Bronchial epithelial cell (primary cell): Measurements from ENCODE around the gene GPX4. TPM values are rescaled to one million over a fixed set of nuclear protein-coding genes. Genes with fewer than 3 reads are reported as not detected.

Experiments used
- DNase-seq: peaks from one replicate; pipeline ENCODE4 v3.0.0-alpha.2; 2010; ENCODE audit warnings: low read depth
- FAIRE-seq: peaks from 2 replicates; lab custom pipeline; 2011; peaks lifted over from hg19 to GRCh38; lab: Jason Lieb, UNC
- H3K27me3 ChIP-seq: 2 replicates; pipeline ENCODE4 v1.5.1; 2011; ENCODE audit warnings: low read length; ENCODE audit not compliant: control insufficient read depth, insufficient read depth
- H3K36me3 ChIP-seq: 2 replicates; pipeline ENCODE4 v1.5.1; 2011; ENCODE audit warnings: low read length; ENCODE audit not compliant: control insufficient read depth, insufficient read depth
- H3K4me3 ChIP-seq: 2 replicates; pipeline ENCODE4 v1.5.1; 2011; ENCODE audit warnings: mild to moderate bottlenecking, low read depth, low read length, control low read depth
- total RNA-seq: library from RNA; depleted of rRNA; stranded (reverse); fragments of >200 nt; gene quantifications from 2 replicates; pipeline ENCODE4 v1.2.1, GENCODE V29; 2014
- TF ChIP-seq, protein P1 (sequence below): IDR thresholded peaks from 2 replicates; pipeline ENCODE4 v1.5.1; 2011; ENCODE audit warnings: mild to moderate bottlenecking, moderate library complexity, low read length, control low read depth, inconsistent platforms; ENCODE audit not compliant: insufficient read depth, severe bottlenecking

Gene GPX4
- total RNA-seq, 1 donor from 2014 or later: 291 TPM

DNA sequence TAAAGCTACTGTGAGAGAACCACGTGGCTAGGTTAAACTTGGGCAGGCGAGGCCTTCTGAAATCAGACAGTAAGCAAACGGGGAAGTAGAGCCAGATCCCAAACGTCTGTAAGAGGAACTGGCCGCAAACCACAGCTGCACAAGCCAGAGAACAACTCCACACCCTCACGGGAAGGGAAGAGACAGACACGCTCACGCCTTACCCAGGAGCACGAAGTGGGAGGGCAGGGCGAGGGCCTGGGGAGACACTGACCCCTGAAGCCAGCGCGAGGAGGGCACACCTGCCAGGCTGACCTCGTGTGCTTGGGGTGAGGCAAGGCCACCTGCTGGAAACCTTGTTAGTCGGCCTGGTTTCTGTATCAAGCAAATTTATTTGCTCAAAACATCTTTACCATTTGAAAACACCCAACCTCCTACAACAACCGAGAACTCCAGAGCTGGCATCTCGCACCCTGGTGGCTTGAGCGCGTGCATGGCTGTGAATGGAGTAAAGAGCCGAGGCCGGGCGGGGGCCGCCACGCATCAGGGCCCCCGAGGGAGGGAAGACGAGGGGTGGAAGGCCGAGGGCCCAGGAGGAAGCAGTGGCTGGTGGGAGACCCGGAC lies 15.9 kb upstream of the GPX4 start:
- FAIRE-seq: peak; percentile 7

DNA sequence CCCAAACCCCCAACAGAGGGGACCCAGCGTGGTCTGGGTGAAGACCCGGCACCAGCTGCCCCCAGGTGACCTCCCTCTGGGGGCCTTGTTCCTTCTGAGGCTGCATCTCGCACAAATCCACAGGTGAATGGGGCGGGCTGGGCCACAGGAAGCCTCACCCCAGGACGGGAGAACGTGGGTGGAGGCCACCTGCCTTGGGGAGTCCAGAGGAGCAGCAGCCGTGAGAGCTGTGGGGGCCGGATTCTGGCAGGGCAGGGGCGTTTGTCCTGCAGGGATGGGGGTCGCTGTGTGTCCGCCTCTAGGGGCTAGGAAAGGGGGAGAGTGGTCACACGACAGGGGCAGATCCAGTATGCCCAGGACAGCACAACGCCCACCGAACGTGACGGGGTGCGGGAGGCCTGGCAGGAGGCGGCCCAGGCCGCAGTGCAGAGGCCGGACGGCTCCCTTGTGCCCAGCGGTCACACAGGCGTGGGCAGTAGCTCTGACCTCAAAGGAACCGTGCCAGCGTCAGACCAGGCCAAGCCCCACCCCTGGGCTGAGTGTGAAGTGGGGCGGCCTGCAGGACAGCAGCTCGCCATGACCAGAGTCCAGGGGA lies 15.3 kb upstream of the GPX4 start:
- TF ChIP-seq, protein P1, sequence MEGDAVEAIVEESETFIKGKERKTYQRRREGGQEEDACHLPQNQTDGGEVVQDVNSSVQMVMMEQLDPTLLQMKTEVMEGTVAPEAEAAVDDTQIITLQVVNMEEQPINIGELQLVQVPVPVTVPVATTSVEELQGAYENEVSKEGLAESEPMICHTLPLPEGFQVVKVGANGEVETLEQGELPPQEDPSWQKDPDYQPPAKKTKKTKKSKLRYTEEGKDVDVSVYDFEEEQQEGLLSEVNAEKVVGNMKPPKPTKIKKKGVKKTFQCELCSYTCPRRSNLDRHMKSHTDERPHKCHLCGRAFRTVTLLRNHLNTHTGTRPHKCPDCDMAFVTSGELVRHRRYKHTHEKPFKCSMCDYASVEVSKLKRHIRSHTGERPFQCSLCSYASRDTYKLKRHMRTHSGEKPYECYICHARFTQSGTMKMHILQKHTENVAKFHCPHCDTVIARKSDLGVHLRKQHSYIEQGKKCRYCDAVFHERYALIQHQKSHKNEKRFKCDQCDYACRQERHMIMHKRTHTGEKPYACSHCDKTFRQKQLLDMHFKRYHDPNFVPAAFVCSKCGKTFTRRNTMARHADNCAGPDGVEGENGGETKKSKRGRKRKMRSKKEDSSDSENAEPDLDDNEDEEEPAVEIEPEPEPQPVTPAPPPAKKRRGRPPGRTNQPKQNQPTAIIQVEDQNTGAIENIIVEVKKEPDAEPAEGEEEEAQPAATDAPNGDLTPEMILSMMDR: no peak
- FAIRE-seq: no peak
- Histone ChIP-seq H3K27me3 (no peaks in the 10 kb centered on the region), H3K4me3 (no peak overlapping the region), H3K36me3 (peaks cover 16% of the 10 kb centered on the region)
- DNase-seq: no peak

More for the DNA sequence above, 15.9 kb upstream of the GPX4 start:
- no peak for DNase-seq
- TF ChIP-seq, protein P1: no peak
- Histone ChIP-seq H3K4me3 (no peak overlapping the region), H3K27me3 (no peaks in the 10 kb centered on the region), H3K36me3 (peaks cover 11% of the 10 kb centered on the region)

DNA sequence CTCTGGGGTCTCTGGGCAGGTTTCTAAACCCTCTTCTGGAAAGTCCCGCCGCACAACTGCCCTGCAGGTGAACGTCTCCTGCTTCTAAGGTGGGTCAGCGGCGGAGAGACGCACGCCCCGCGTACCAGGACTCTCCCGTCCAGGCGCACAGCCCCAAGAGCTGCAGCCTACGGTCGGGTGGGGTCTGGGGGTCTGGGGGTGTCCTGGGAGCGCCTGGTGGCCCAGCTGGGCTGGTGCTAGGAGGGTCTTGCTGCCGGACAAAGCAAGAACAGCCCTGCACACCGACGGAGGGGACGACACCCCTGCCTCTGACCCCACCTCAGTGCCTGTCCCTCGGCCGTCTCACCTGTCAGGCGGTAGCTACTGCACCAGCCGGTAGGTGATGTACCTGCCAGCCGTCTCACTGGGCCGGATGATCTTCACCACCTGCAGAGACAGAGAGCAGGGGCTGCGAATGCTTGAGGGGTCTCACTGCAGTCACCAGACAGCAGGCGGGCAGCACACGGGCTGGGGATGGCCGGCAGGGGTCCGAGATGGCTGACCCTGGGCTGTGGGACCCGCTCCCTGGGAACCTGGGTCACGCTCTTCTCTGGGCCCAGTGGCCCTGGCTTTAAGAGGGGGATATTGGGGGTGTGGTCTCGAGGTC lies 14.5 kb upstream of the GPX4 start:
- peaks cover 19% of the 10 kb centered on the region for H3K36me3 ChIP-seq
- FAIRE-seq (no peak), DNase-seq (no peak)
- no peaks in the 10 kb centered on the region for H3K27me3 ChIP-seq
- H3K4me3 ChIP-seq: no peak overlapping the region
- TF ChIP-seq, protein P1: no peak

DNA sequence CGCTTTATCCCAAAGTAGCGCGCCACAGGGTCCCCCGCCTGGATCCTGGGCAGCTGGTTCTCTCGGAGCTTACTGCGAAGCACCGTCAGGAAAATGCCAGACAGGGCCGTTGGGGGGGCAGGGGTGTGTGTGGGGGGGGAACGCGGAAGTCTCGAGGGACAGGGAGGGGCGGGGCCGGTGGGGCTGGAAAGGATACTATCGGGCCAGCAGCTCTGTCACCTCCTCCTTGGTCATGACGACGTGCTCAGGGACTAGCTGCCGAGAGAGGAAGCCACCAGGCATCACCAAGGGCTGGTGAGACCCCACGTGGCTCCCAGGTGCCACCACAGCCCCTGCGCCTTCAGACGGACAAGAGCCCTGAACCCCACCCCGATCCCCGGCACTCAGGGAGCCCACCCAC lies 13.9 kb upstream of the GPX4 start:
- DNase-seq (no peak), FAIRE-seq (no peak)
- H3K36me3 ChIP-seq: peaks cover 19% of the 10 kb centered on the region
- TF ChIP-seq, protein P1: no peak
- H3K4me3 ChIP-seq: no peak overlapping the region
- H3K27me3 ChIP-seq: no peaks in the 10 kb centered on the region

DNA sequence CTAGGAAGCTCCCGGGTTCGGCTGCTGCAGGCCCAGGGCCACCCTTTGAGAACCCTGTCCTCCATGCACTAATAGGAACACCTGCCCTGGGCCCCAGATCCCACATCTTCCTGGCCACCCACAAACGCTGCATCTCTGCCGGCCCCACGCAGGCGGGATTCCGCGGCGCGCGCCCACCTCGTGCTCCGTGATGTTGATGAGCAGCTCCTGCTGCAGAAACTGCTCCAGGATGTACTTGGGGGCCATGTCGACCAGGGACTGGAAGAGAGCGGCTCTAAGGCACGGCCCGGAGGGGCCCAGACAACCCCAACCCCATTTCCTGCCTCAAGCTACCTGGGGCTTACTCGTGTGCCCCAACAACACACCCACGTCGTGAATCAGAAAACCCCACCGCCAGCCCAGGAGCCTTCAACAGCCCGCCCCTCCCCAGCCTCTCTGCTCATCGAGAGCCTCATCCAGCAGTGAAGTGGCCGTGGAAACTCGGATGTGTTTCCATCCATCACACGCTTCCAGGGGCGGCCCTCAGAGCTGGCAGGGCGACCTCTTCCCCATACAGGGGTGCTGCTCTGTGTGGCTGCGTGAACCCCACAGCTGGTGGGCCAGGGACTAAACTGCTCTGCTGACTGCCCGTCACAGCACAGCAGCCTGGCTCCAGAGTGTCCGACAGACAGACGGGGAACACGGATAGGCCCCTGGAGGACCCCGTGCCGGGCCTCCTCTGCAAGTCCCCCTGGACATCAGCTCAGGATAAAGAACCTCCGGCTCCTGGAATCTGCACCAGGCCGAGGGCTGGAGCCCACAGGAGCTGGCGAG lies 12.9 kb upstream of the GPX4 start:
- Histone ChIP-seq H3K27me3 (no peaks in the 10 kb centered on the region), H3K4me3 (no peak overlapping the region), H3K36me3 (peaks cover 19% of the 10 kb centered on the region)
- TF ChIP-seq, protein P1: no peak
- FAIRE-seq (no peak), DNase-seq (no peak)
